ENCODE results near the gene KXD1.
A peak's percentile ranks its signal among the peaks of the same experiment; 100 is the strongest.

The KXD1 gene

GRCh38 chr19:18587962-18588610 is 30.4 kb downstream of the KXD1 start:
- Histone ChIP-seq H3K9me3 (replicated peaks in 1 of 2; ENCODE audit: control insufficient read depth in 2 of 2, insufficient read depth in 1 of 2, low read depth in 1 of 2, low read length in 2 of 2) (no peaks in the 10 kb centered on the region), H2BK120ac (ENCODE audit: low read depth, low read length) (no peak overlapping the region), H2BK5ac (ENCODE audit: low read length) (peak overlapping the region; percentile 71), H2AFZ (ENCODE audit: low read length) (peak overlapping the region; percentile 98), H3K9ac (ENCODE audit: low read depth, low read length, poor library complexity) (peak overlapping the region; percentile 24), H3K23ac (ENCODE audit: low read depth, low read length, poor library complexity) (peak overlapping the region; percentile 100), H3K14ac (ENCODE audit: low read length) (peak overlapping the region; percentile 1), H3K18ac (ENCODE audit: low read length) (peak overlapping the region; percentile 20), H3K4me2 (ENCODE audit: insufficient read depth, low read length, poor library complexity, severe bottlenecking) (peak overlapping the region; percentile 99), H3K27ac (replicated peaks; ENCODE audit: low read length) (peak overlapping the region; percentile 24), H3K4me1 (ENCODE audit: control insufficient read depth in 2 of 2, insufficient read depth in 1 of 2, low read depth in 1 of 2, low read length in 2 of 2) (peaks cover 5 to 9% of the 10 kb centered on the region in 2 donors), H3K27me3 (ENCODE audit: control insufficient read depth in 3 of 3, insufficient read depth in 3 of 3, low read depth in 1 of 3, low read length in 3 of 3) (no peaks in the 10 kb centered on the region), H4K91ac (ENCODE audit: low read depth, low read length, poor library complexity) (no peak overlapping the region), H2BK12ac (ENCODE audit: low read length) (no peak overlapping the region), H2AK5ac (ENCODE audit: low read depth, low read length) (peak overlapping the region; percentile 25), H4K8ac (ENCODE audit: low read depth, low read length) (no peak overlapping the region), H3K4me3 (ENCODE audit: low read length in 2 of 2) (peak overlapping the region; percentile 84 to 92), H3K36me3 (replicated peaks in 1 of 2; ENCODE audit: control insufficient read depth in 2 of 2, insufficient read depth in 2 of 2, low read length in 2 of 2) (peaks cover 3 to 13% of the 10 kb centered on the region in 2 donors), H3K4ac (ENCODE audit: low read length) (no peak overlapping the region), H3K79me1 (ENCODE audit: low read depth, low read length) (peaks cover 2% of the 10 kb centered on the region), H2BK15ac (ENCODE audit: low read length) (peak overlapping the region; percentile 54)
- no CpG with 5 or more reads among the region's 16 CpGs for WGBS, 2 donors (ENCODE audit: extremely low coverage in 2 of 2, insufficient read length in 2 of 2, insufficient replicate concordance in 1 of 2)
- DNase-seq (ENCODE audit: low spot score), result no peak

DNA sequence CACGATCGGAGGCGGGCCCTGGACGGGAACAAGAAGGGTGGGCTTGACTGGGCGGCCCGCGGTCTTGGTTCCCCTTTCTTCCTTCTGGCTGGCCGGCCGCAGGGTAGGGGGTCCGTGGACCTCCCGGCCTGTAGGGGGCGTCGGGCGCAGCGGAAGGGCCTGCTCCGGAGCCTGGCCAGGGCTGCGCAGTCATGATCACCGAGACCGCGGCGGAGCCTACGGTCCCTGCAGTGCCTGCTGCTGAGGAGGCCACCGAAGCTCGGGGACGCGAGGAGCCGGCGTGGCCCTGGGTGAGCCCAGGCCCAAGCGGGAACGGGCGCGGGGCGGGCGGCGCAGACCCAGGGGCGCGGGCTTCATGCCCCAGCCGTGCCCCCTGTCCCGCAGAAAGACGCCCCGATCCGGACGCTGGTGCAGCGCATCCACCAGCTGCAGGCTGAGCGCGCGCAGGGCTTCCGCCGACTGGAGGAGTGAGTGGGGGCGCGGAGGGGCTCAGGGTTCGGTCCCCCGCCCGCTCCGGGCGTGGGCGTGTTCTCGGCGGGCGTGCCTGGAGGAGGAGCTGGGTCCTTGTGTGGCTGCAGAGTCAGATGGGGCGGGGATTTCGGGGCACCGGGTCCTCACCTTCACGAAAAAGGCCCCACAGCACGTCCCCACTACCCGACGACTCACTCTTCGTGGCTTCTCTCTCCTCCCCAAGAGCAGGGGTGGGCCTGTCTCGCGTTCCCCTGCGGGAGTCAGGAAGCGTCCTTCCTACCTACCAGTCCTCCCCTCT is 31.1 kb downstream of the KXD1 start, which contains the start of gene REX1BD:
Gene REX1BD (plus strand): TSS at position 188 of the 769 bp plus-strand sequence. CDS start 4 bp downstream, at position 192.
- peak within 1 kb of the TSS; percentile 95 for H3K4ac ChIP-seq (ENCODE audit: low read length)
- WGBS, 2 donors (ENCODE audit: extremely low coverage in 2 of 2, insufficient read length in 2 of 2, insufficient replicate concordance in 1 of 2), result no CpG with 5 or more reads among the region's 72 CpGs
- peak within 1 kb of the TSS; percentile 96 for H3K9ac ChIP-seq (ENCODE audit: low read depth, low read length, poor library complexity)
- H3K27ac ChIP-seq (replicated peaks; ENCODE audit: low read length), result peak within 1 kb of the TSS; percentile 91
- peaks cover 4% of the 10 kb centered on the region for H3K79me1 ChIP-seq (ENCODE audit: low read depth, low read length)
- H3K9me3 ChIP-seq (replicated peaks in 1 of 2; ENCODE audit: control insufficient read depth in 2 of 2, insufficient read depth in 1 of 2, low read depth in 1 of 2, low read length in 2 of 2), result no peaks in the 10 kb centered on the region
- peak within 1 kb of the TSS; percentile 58 for H2BK12ac ChIP-seq (ENCODE audit: low read length)
- H3K4me2 ChIP-seq (ENCODE audit: insufficient read depth, low read length, poor library complexity, severe bottlenecking), result peak within 1 kb of the TSS; percentile 99
- peak within 1 kb of the TSS; percentile 100 for H3K23ac ChIP-seq (ENCODE audit: low read depth, low read length, poor library complexity)
- H3K18ac ChIP-seq (ENCODE audit: low read length), result peak within 1 kb of the TSS; percentile 98
- H3K4me3 ChIP-seq (ENCODE audit: low read length in 2 of 2), result peak within 1 kb of the TSS; percentile 84 to 92
- peak within 1 kb of the TSS; percentile 94 for H3K14ac ChIP-seq (ENCODE audit: low read length)
- H2AFZ ChIP-seq (ENCODE audit: low read length), result peak within 1 kb of the TSS; percentile 98
- H4K8ac ChIP-seq (ENCODE audit: low read depth, low read length), result peak within 1 kb of the TSS; percentile 65
- peak within 1 kb of the TSS; percentile 78 for H2BK5ac ChIP-seq (ENCODE audit: low read length)
- no peak within 1 kb of the TSS for H2BK120ac ChIP-seq (ENCODE audit: low read depth, low read length)
- peak; percentile 84 for DNase-seq (ENCODE audit: low spot score)
- H2BK15ac ChIP-seq (ENCODE audit: low read length), result peak within 1 kb of the TSS; percentile 90
- H2AK5ac ChIP-seq (ENCODE audit: low read depth, low read length), result peak within 1 kb of the TSS; percentile 91
- H4K91ac ChIP-seq (ENCODE audit: low read depth, low read length, poor library complexity), result no peak within 1 kb of the TSS
- peaks cover 0 to 5% (median 0%) of the 10 kb centered on the region in 3 experiments for H3K27me3 ChIP-seq (ENCODE audit: control insufficient read depth in 3 of 3, insufficient read depth in 3 of 3, low read depth in 1 of 3, low read length in 3 of 3)
- peaks cover 8 to 9% of the 10 kb centered on the region in 2 donors for H3K4me1 ChIP-seq (ENCODE audit: control insufficient read depth in 2 of 2, insufficient read depth in 1 of 2, low read depth in 1 of 2, low read length in 2 of 2)
- peaks cover 3 to 13% of the 10 kb centered on the region in 2 donors for H3K36me3 ChIP-seq (replicated peaks in 1 of 2; ENCODE audit: control insufficient read depth in 2 of 2, insufficient read depth in 2 of 2, low read length in 2 of 2)

- peak overlapping the region; percentile 84 to 92 for H3K4me3 ChIP-seq (ENCODE audit: low read length in 2 of 2)
- no peaks in the 10 kb centered on the region for H3K9me3 ChIP-seq (replicated peaks in 1 of 2; ENCODE audit: control insufficient read depth in 2 of 2, insufficient read depth in 1 of 2, low read depth in 1 of 2, low read length in 2 of 2)
- H2AFZ ChIP-seq (ENCODE audit: low read length), result peak overlapping the region; percentile 98
- H4K8ac ChIP-seq (ENCODE audit: low read depth, low read length), result no peak overlapping the region
- H2BK12ac ChIP-seq (ENCODE audit: low read length), result peak overlapping the region; percentile 46
- no peak overlapping the region for H3K4ac ChIP-seq (ENCODE audit: low read length)
- H3K79me1 ChIP-seq (ENCODE audit: low read depth, low read length), result peaks cover 4% of the 10 kb centered on the region
- peaks cover 8 to 13% of the 10 kb centered on the region in 2 donors for H3K4me1 ChIP-seq (ENCODE audit: control insufficient read depth in 2 of 2, insufficient read depth in 1 of 2, low read depth in 1 of 2, low read length in 2 of 2)
- peak overlapping the region; percentile 99 for H3K4me2 ChIP-seq (ENCODE audit: insufficient read depth, low read length, poor library complexity, severe bottlenecking)
- peak overlapping the region; percentile 92 for H3K9ac ChIP-seq (ENCODE audit: low read depth, low read length, poor library complexity)
- WGBS, 2 donors (ENCODE audit: extremely low coverage in 2 of 2, insufficient read length in 2 of 2, insufficient replicate concordance in 1 of 2), result no CpG with 5 or more reads among the region's 52 CpGs
- H3K27ac ChIP-seq (replicated peaks; ENCODE audit: low read length), result peak overlapping the region; percentile 91
- H2BK5ac ChIP-seq (ENCODE audit: low read length), result peak overlapping the region; percentile 78
- H2AK5ac ChIP-seq (ENCODE audit: low read depth, low read length), result peak overlapping the region; percentile 91
- peaks cover 3 to 13% of the 10 kb centered on the region in 2 donors for H3K36me3 ChIP-seq (replicated peaks in 1 of 2; ENCODE audit: control insufficient read depth in 2 of 2, insufficient read depth in 2 of 2, low read length in 2 of 2)
- peak overlapping the region; percentile 94 for H3K14ac ChIP-seq (ENCODE audit: low read length)
- no peak overlapping the region for H2BK120ac ChIP-seq (ENCODE audit: low read depth, low read length)
- H3K18ac ChIP-seq (ENCODE audit: low read length), result peak overlapping the region; percentile 98
- peak overlapping the region; percentile 100 for H3K23ac ChIP-seq (ENCODE audit: low read depth, low read length, poor library complexity)
- peak; percentile 81 for DNase-seq (ENCODE audit: low spot score)
- peaks cover 0 to 5% (median 0%) of the 10 kb centered on the region in 3 experiments for H3K27me3 ChIP-seq (ENCODE audit: control insufficient read depth in 3 of 3, insufficient read depth in 3 of 3, low read depth in 1 of 3, low read length in 3 of 3)
- H4K91ac ChIP-seq (ENCODE audit: low read depth, low read length, poor library complexity), result no peak overlapping the region
- H2BK15ac ChIP-seq (ENCODE audit: low read length), result peak overlapping the region; percentile 90
Measured at GRCh38 chr19:18589380-18590272, 32.0 kb downstream of the KXD1 start.

Measured in neuronal stem cell (in vitro differentiated cells).